GM21717 (cell line): Measurements from ENCODE around the gene RHBDD3.

ENCODE experiments used
- ATAC-seq: cut with Tn5 transposase; IDR thresholded peaks from one replicate; pipeline ENCODE4 v1.9.1; 2021; ENCODE audit warnings: mild to moderate bottlenecking, moderate library complexity; ENCODE audit not compliant: unreplicated experiment

RHBDD3 gene

GRCh38 chr22:29306175-29306834 is 38.5 kb upstream of the RHBDD3 start, which contains the start of gene GAS2L1:
TSS of gene GAS2L1 (plus strand) at chr22:29306650. CDS start at chr22:29308106, 1,456 bp downstream.
- ATAC-seq: no peak

DNA sequence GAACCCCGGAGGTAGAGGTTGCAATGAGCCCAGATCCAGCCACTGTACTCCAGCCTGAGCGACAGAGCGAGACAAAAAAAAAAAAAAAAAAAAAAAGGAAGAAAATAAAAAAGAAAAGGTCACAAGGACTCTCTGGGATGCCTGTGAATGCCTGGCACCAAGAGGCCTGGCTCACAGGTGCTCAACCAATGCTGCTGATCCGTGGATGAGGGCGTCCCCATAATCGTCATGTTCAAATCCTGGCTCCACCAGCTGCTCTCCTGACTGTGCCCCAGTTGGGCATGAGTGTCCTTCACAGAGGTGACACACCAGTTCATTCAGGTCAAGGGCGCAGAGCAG is 38.0 kb upstream of the RHBDD3 start:
- no peak for ATAC-seq

- no peak for ATAC-seq
Measured at GRCh38 chr22:29302681-29303465, 35.1 kb upstream of the RHBDD3 start.

DNA sequence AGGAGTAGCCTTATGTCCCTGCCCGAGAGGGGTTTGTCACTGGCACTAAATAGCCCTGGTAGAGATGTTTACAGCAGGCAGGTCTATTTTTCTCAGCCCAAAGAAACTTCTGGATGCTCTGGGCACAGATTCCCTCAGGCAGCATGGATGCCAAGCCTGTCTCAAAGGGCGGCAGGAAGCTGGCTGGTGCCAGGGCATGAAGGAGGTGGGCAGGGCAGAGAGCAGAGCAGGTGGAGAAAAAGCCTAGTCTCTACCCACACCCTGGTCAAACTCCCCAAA is 34.6 kb upstream of the RHBDD3 start:
- ATAC-seq: no peak

DNA sequence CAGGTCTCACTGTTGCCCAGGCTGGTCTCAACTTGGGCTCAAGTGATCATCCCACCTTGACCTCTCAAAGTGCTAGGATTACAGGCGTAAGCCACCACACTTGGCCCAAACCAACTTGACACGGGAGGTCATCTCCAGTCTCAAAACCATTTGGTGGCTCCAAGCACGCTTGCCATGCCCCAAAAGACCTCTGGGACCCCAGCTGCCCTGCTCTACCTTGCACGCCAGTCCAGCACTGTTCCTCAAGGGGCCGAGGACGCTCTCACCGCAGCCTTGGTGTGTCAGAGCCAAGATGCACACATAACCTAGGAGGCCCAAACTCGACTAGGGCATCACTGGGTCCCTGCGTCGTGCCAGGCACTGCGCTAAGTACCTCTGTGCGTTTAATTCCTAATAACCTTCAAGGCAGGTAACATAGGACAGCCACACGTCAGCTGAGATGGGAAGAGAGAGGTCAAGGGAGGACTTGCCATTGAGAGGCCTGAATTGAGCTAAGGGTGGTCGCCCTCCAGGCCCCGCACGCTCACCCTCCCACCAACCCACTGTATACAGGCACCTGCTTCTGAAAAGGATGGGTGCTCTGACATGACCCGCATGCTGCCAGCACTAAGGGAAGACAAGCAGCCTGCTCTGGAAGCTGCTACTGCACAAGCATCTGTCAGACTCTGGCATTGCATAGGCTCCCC is 34.1 kb upstream of the RHBDD3 start:
- ATAC-seq: no peak

DNA sequence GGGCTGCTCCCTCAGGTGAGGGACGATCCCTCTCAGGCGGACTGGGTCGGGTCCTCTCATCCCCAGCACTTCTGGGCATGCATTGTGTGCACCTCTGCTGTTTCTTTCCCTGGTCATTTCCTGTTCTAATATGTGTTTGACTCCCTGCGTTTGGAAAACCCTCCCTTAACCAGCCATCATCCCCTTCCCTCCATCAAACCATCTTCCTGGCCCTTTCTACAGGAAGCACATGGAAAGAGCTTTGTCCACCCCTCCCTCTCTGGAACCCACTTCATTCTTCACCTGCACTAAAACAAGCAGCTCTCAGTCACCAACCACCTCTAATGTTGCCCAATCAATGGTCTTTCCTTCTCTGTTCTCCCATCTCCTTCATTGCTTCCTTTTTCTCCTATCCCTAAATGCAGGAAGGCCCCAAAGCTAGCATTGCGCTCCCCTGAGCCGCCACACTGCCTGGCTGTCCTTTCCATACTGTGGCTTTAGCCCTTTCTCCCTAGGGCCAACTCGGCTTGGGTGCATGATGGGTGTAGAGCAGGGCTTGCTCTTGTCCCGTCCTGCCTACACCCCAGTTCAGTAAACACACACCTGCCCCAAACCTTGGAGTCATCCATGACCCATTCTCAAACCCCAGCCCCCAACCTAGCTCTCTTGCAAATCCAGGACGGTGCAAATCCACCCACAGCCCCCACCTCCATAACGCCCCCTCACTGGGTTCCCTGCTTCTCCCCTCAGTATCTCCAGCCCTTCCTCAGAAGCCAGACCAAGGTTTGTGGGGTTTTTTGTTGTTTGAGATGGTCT is 33.2 kb upstream of the RHBDD3 start:
- no peak for ATAC-seq

GRCh38 chr22:29300467-29300806 is 32.7 kb upstream of the RHBDD3 start:
- no peak for ATAC-seq

- ATAC-seq: no peak
Measured at GRCh38 chr22:29299136-29299900, 31.5 kb upstream of the RHBDD3 start.

DNA sequence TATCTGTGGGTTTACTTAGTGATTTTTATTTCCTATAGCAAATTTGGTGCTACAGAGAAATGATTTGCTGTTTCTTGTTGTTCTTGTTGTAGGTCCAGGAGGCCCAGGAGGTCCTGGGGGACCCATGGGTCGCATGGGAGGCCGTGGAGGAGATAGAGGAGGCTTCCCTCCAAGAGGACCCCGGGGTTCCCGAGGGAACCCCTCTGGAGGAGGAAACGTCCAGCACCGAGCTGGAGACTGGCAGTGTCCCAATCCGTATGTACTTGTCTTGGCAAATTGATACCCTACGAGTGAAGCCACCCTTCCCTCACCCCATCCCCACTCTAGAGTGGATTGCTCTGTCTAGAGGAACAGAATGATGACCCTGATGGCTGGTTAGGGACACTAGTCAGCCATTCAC is 30.9 kb upstream of the RHBDD3 start:
- no peak for ATAC-seq

DNA sequence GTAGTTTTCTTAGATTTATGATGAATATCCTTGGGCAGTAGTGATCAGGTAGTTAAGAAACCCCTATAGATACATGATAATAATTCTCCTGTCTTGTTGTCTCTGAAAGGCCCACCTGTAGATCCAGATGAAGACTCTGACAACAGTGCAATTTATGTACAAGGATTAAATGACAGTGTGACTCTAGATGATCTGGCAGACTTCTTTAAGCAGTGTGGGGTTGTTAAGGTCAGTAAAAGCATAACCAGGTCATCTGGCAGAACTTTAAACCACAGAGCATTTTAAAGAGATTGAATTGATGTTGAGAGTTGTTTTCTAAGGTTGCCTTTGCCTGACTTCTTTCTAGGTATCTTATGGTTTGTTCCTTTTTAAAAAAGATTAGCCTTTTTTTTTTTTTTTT is 24.6 kb upstream of the RHBDD3 start:
- ATAC-seq: no peak

- ATAC-seq: no peak
Measured at GRCh38 chr22:29291215-29291614, 23.4 kb upstream of the RHBDD3 start.

DNA sequence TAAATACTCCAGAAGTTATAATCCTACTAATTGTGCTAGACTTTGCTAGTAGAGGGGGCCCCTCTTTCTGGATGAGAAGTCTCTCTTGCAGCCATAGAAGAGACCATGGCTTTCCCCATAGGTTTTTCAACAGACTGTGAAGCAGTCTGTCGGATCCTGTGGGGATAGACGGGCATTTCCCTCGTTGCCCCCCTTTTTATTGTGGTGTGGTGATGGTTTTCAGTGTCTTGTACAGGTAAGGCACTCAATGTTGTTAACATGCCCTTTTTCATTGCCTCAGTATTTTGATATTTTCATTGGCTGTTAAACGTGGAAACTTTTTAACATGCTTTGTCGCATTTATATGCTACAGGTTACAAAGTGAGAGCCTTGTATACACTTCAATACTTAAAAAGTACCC is 22.3 kb upstream of the RHBDD3 start:
- no peak for ATAC-seq

DNA sequence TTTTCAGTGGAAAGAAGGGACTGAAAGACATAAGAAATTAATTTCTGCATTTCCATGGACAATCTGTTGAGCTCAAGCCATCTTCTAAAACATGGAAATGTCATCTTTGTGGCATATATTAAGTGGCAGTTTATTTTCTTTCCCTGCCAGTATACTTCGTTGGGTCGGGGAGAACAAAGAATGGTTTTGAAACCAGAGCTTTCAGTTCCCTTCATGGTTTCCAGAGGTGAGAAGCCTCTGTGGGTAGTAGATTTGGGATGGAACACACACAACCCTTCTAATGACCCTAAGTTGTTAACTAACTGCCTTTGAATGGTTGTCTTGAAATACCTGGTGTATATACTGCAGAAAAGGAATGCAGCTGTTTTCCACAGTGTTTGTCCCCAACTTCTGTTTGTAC is 21.1 kb upstream of the RHBDD3 start:
- ATAC-seq: no peak

- no peak for ATAC-seq
Measured at GRCh38 chr22:29284196-29284595, 16.4 kb upstream of the RHBDD3 start.

DNA sequence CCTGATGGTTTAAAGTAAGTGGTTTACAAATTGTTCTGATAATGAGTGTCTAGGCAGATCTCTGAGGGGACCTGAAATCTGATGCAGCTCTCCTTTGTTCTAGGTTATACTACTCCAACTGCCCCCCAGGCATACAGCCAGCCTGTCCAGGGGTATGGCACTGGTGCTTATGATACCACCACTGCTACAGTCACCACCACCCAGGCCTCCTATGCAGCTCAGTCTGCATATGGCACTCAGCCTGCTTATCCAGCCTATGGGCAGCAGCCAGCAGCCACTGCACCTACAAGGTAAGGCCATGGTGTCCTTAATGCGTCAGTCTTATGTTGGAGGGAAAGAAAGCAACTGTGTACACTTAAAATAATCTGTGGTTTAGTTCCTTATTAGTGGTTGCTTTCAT is 10.1 kb upstream of the RHBDD3 start:
- no peak for ATAC-seq

DNA sequence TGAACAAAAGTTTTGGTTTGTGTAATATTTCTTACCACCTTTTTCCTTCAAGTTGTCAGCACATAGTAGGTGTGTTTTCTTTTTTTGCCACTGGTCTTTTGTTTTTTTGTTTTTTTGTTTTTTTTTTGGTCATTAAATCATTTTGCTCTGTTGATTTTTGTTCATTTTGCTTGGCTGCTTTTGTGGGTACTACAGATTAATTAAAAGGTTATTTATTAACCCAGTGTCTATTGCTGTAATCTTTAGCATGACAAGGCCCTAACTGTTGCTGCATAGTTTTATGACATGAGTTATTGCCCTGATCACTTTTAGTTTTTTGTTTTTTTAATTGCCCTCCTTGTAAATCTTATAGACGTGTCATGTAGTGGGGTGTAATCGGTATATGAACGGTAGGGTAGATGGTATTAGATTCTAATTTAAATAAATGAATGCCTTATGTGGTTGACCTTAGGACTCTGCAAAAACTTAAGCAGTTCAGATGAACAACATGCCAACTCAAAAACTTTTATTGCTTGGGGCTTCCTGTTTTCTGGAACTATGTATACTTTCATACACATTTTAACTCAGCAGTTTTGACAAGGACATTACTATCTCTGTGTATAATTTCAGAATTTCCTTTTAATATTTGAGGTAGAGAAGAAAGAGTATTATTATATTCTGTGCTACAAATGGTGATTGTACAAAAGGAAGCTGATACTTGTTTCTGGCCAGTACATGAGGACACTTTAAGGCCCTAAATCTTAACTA is 8.2 kb upstream of the RHBDD3 start:
- ATAC-seq: no peak

- no peak for ATAC-seq
Measured at GRCh38 chr22:29275167-29275566, 7.4 kb upstream of the RHBDD3 start.

DNA sequence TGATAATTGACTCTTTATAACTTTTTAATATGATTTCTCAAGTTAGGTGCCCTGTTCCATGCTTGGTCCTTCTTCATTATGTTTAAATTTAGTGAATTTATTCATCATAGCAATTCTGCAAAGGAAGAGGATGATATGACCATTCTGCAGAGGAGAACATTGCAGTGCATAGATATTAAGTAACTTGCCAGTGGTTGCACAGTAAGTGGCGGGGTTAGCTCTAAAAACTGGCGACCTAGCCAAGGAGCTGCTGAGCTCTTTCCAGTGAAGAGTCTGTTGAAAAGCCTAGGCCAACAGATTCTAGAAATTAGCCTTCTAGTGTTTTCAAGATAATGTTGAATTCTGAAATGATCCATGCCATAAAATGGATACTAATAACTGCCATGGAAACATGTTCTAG is 4.8 kb upstream of the RHBDD3 start:
- no peak for ATAC-seq

DNA sequence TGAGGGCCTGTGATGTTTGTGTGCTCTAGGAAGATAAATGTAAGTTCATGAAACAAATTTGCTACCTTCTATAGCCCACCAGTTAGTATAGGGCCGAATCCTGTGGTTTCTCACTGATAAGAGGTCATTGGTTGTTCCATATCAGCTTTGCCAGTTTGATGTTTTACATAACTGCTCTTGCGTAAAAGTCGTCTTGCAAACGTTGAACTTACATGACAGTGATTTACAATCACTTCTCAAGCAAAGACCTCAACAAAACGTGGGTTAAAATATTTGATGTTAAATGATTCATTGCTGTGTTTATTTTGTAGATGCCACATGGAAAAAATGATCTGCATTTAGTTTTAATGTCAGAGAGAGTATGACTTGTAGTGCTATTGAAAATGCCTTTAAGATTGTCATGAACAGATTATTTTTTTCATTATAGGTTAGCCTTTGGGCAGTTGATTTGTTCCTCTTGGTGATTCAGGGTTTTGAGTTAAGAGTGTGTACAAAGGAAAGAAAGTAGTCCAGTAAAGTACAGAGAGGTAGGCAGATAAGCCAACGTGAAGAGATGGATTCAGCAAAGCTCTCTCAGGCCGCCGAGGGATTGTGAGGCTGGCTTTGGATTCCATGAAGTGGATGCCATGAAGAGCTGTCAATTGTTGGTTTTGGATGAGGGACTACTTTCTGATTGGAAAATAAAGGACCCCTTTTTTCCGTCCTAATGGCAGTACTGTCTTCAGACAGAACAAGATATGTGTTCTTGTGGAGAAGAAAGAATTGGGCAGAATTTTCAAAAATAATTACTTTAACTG is 2.9 kb upstream of the RHBDD3 start:
- ATAC-seq: no peak
